NCI-H2227 treated with DMSO at 0.1 percent for 48 hours (cell line): ENCODE measurements around the gene NTM.

Experiments used
- DNase-seq: peaks from one replicate; lab custom pipeline; 2025; lab: John Stamatoyannopoulos, UW

Gene NTM

GRCh38 chr11:131687291-131688047, 317.1 kb downstream of the NTM start:
- DNase-seq, result no peak

- peak; percentile 70 for DNase-seq
Measured at GRCh38 chr11:131688048-131688693, 317.8 kb downstream of the NTM start.

- DNase-seq, result no peak
Measured at GRCh38 chr11:131689049-131689925, 318.9 kb downstream of the NTM start.

GRCh38 chr11:131690362-131690761, 319.9 kb downstream of the NTM start:
- no peak for DNase-seq

GRCh38 chr11:131690776-131691175, 320.4 kb downstream of the NTM start:
- DNase-seq, result no peak

- no peak for DNase-seq
Measured at GRCh38 chr11:131691181-131692041, 321.0 kb downstream of the NTM start.

- DNase-seq, result no peak
Measured at GRCh38 chr11:131692151-131692550, 321.7 kb downstream of the NTM start.

GRCh38 chr11:131692961-131693360, 322.5 kb downstream of the NTM start:
- DNase-seq, result no peak

GRCh38 chr11:131693756-131694155, 323.3 kb downstream of the NTM start:
- no peak for DNase-seq

GRCh38 chr11:131694526-131695424, 324.4 kb downstream of the NTM start:
- no peak for DNase-seq

GRCh38 chr11:131695889-131696429, 325.5 kb downstream of the NTM start:
- DNase-seq, result no peak

GRCh38 chr11:131696690-131697089, 326.3 kb downstream of the NTM start:
- DNase-seq, result peak; percentile 8

- DNase-seq, result no peak
Measured at GRCh38 chr11:131703311-131703710, 332.9 kb downstream of the NTM start.

- DNase-seq, result no peak
Measured at GRCh38 chr11:131704682-131705081, 334.3 kb downstream of the NTM start.

- no peak for DNase-seq
Measured at GRCh38 chr11:131710511-131710910, 340.1 kb downstream of the NTM start.

- DNase-seq, result no peak
Measured at GRCh38 chr11:131712897-131713296, 342.5 kb downstream of the NTM start.

GRCh38 chr11:131713529-131714134, 343.2 kb downstream of the NTM start:
- DNase-seq, result no peak

- DNase-seq, result no peak
Measured at GRCh38 chr11:131717616-131718015, 347.2 kb downstream of the NTM start.

GRCh38 chr11:131723088-131723487, 352.7 kb downstream of the NTM start:
- peak; percentile 84 for DNase-seq

- peak; percentile 51 for DNase-seq
Measured at GRCh38 chr11:131724436-131724975, 354.1 kb downstream of the NTM start.
